Left renal pelvis (tissue), 4 donors: Measurements from ENCODE around the gene UBIAD1. TPM values are rescaled to one million over a fixed set of nuclear protein-coding genes. Genes with fewer than 3 reads are reported as not detected.
"Not testable (repeated sequence)": the region's sequence is repeated elsewhere in the genome, so short reads cannot be mapped to it uniquely, and the experiment has no call there.

Source experiments
- DNase-seq, 4 donors: peaks; one replicate each; pipeline ENCODE4 v3.0.0-alpha.2; 2013; ENCODE audit warnings: low read depth in 4 of 4, low spot score in 3 of 4
- polyA plus RNA-seq, 4 donors: library from polyadenylated mRNA; unstranded; fragments of 120-200 nt; gene quantifications; one replicate each; pipeline ENCODE4 v1.2.1, GENCODE V29; 2013; ENCODE audit not compliant: insufficient read length in 4 of 4

Gene UBIAD1
- polyA plus RNA-seq, 4 donors, result 13.0 to 17.2 (median 15.5) TPM

- DNase-seq, result no peak
These were observed 717 bp downstream of the UBIAD1 start for GRCh38 chr1:11273595-11274234.

- no peak for DNase-seq
These were observed 6.2 kb downstream of the UBIAD1 start for GRCh38 chr1:11279152-11279551.

GRCh38 chr1:11279630-11280029 lies 6.6 kb downstream of the UBIAD1 start:
- no peak for DNase-seq

GRCh38 chr1:11280719-11281376 lies 7.8 kb downstream of the UBIAD1 start:
- DNase-seq, result no peak

GRCh38 chr1:11281518-11282331 lies 8.7 kb downstream of the UBIAD1 start:
- DNase-seq, result no peak

- no peak for DNase-seq
These were observed 10.2 kb downstream of the UBIAD1 start for GRCh38 chr1:11283151-11283550.

- DNase-seq, result no peak
These were observed 11.8 kb downstream of the UBIAD1 start for GRCh38 chr1:11284784-11285183.

- DNase-seq, result no peak
These were observed 13.1 kb downstream of the UBIAD1 start for GRCh38 chr1:11285883-11286734.

- DNase-seq, result no peak
These were observed 13.9 kb downstream of the UBIAD1 start for GRCh38 chr1:11286735-11287410.

GRCh38 chr1:11289064-11289463 lies 16.1 kb downstream of the UBIAD1 start:
- no peak for DNase-seq

- DNase-seq, result no peak
These were observed 18.1 kb downstream of the UBIAD1 start for GRCh38 chr1:11291049-11291448.

GRCh38 chr1:11293856-11294255 lies 20.9 kb downstream of the UBIAD1 start:
- DNase-seq, result no peak

- DNase-seq, result no peak
These were observed 22.0 kb downstream of the UBIAD1 start for GRCh38 chr1:11294951-11295350.

GRCh38 chr1:11295905-11296304 lies 22.9 kb downstream of the UBIAD1 start:
- DNase-seq, result no peak

GRCh38 chr1:11297774-11298173 lies 24.8 kb downstream of the UBIAD1 start:
- DNase-seq, result not testable (repeated sequence)

GRCh38 chr1:11298390-11299224 lies 25.6 kb downstream of the UBIAD1 start:
- no peak for DNase-seq

- no peak for DNase-seq
These were observed 26.2 kb downstream of the UBIAD1 start for GRCh38 chr1:11299225-11299574.

- DNase-seq, result no peak
These were observed 28.6 kb downstream of the UBIAD1 start for GRCh38 chr1:11301601-11302000.

GRCh38 chr1:11302366-11302765 lies 29.4 kb downstream of the UBIAD1 start:
- no peak for DNase-seq
